GM12875 (cell line): Measurements from ENCODE around the gene OR2H2.

ENCODE experiments used
- H3K4me3 ChIP-seq: one replicate; pipeline ENCODE4 v1.5.1; 2011; ENCODE audit warnings: low read depth, low read length, control low read depth
- TF ChIP-seq, protein P1 (sequence below): IDR thresholded peaks from 2 replicates; pipeline ENCODE4 v1.5.1; 2011; ENCODE audit warnings: low read depth, mild to moderate bottlenecking, control low read depth, inconsistent platforms, low read length, moderate library complexity, borderline replicate concordance; ENCODE audit not compliant: insufficient read depth

OR2H2 gene

DNA sequence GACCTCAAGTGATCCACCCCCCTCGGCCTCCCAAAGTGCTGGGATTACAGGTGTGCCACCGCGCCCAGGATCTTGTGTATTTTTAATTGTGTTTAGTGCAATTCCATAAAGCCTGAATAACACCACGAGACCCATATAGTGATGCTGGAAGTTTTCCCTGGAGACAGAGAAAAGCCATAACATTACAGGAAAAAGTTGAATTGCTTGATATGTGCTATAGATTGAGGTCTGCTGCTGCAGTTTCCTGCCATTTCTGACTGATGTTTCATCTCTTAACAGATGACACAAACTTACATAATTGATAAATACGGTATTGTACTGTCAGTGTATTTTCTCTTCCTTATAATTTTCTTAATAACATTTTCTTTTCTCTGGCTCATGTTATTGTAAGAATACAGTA lies 18.1 kb upstream of the OR2H2 start:
- no peak overlapping the region for H3K4me3 ChIP-seq
- TF ChIP-seq, protein P1, sequence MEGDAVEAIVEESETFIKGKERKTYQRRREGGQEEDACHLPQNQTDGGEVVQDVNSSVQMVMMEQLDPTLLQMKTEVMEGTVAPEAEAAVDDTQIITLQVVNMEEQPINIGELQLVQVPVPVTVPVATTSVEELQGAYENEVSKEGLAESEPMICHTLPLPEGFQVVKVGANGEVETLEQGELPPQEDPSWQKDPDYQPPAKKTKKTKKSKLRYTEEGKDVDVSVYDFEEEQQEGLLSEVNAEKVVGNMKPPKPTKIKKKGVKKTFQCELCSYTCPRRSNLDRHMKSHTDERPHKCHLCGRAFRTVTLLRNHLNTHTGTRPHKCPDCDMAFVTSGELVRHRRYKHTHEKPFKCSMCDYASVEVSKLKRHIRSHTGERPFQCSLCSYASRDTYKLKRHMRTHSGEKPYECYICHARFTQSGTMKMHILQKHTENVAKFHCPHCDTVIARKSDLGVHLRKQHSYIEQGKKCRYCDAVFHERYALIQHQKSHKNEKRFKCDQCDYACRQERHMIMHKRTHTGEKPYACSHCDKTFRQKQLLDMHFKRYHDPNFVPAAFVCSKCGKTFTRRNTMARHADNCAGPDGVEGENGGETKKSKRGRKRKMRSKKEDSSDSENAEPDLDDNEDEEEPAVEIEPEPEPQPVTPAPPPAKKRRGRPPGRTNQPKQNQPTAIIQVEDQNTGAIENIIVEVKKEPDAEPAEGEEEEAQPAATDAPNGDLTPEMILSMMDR = no peak

- no peak overlapping the region for H3K4me3 ChIP-seq
- TF ChIP-seq, protein P1 = no peak
Measured at GRCh38 chr6:29567541-29567940, 17.4 kb upstream of the OR2H2 start.

GRCh38 chr6:29567991-29568390 lies 16.9 kb upstream of the OR2H2 start:
- no peak overlapping the region for H3K4me3 ChIP-seq
- TF ChIP-seq, protein P1 = no peak

- no peak overlapping the region for H3K4me3 ChIP-seq
- TF ChIP-seq, protein P1 = no peak
Measured at GRCh38 chr6:29576056-29576455, 8.9 kb upstream of the OR2H2 start.

- TF ChIP-seq, protein P1 = no peak
- H3K4me3 ChIP-seq = no peak overlapping the region
Measured at GRCh38 chr6:29577544-29577943, 7.4 kb upstream of the OR2H2 start.

DNA sequence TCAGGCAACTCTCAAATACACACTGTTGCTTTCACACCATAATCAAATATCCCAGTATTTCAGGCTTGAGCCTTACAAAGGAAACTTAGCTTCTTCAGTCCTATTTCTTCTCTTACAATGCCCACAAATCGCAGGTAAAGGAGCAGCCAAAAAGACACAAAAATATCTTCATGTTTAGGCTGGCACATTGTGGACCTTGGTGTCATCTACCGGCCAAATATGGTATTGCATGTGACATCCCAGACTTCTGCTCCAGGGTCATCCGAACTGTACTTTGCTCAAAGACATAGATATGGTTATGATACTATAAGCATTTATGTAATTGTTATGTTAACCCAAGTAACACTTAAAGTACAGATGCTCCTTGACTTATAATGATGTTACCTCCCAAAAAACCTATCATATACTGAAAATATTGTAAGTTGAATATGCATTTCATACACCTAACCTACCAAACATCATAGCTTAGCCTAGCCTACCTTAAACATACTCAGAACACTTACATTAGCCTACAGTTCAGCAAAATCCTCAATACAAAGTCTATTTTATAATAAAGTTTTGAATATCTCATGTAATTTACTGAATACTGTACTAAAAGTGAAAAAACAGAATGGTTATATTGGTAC lies 4.6 kb downstream of the OR2H2 start:
- no peak overlapping the region for H3K4me3 ChIP-seq
- TF ChIP-seq, protein P1 = peak; percentile 85

DNA sequence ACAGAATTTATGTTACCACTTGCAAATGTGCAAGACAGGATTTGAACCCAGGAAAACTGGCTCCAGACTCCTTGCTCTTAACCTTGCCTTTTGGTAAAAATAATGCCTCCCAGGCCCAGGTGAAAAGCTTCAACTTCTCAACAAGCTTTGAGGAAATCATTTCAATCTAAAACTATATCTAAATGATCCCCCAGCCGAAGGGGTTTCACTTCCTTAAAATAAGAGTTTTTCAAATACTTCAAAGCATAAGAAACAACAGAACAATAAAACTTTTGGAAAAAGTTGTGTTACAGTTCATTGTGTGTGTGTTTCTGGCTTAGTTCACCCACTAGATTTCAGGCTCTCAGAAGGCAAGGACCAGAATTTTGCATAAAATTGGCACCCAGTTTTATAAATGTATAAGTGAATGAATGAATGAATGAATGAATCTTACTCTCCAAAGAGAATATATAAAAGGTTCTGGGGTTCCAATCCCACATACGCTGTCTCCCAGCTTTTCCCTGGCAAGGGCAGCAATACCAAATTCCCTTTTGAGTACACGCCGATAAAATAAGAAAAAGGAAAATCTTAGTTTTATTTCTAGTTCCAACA lies 5.4 kb downstream of the OR2H2 start:
- TF ChIP-seq, protein P1 = no peak
- H3K4me3 ChIP-seq = no peak overlapping the region
